HepG2 (cell line): ENCODE measurements around the gene DISP2. TPM values are rescaled to one million over a fixed set of nuclear protein-coding genes. Genes with fewer than 3 reads are reported as not detected.

Source experiments
- ATAC-seq: fragments of 200-7000 bp; cut with Tn5 transposase; 3 replicates; pipeline ENCODE4 v1.9.1; 2020; ENCODE audit warnings: mild to moderate bottlenecking, moderate library complexity
- BruUV-seq: library from RNA; stranded (reverse); fragments of 400-500 nt; replicated peaks from 2 replicates; lab custom pipeline; 2021; lab: Mats Ljungman, UMichigan
- CTCF ChIA-PET: fragments of 300-600 bp; formaldehyde crosslinking; extraction: SDS; loops from one replicate; lab custom pipeline; 2021; ENCODE audit warnings: low total read pairs, inconsistent platforms, low intra/inter-chr PET ratio; lab: Yijun Ruan, JAX
- POLR2A ChIA-PET: fragments of 350-600 bp; sonication (Branson Sonifier 250); formaldehyde crosslinking; loops from one replicate; lab custom pipeline; 2020; ENCODE audit warnings: antibody characterized with exemption, inconsistent platforms; lab: Yijun Ruan, JAX
- DNase-seq: peaks from one replicate; pipeline ENCODE4 v3.0.0-alpha.2; 2015; ENCODE audit warnings: low spot score
- FAIRE-seq: peaks from 3 replicates; lab custom pipeline; 2011; peaks lifted over from hg19 to GRCh38; lab: Jason Lieb, UNC
- H2AFZ ChIP-seq: one replicate; pipeline ENCODE4 v1.6.1; 2011; ENCODE audit warnings: low read length, inconsistent platforms
- H3K27ac ChIP-seq: fragments of 300-600 bp; 3 replicates; pipeline ENCODE4 v1.8.0; 2011; ENCODE audit warnings: mixed run types, mild to moderate bottlenecking, mixed read lengths, low read length, inconsistent platforms; ENCODE audit not compliant: insufficient read depth; ENCODE audit errors: extremely low read length
- H3K27me3 ChIP-seq, 2 experiments: fragments of 200-600 bp in 1 of 2; 2 replicates in 1 of 2; 3 replicates in 1 of 2; pipeline versions ENCODE4 v1.6.0 to v1.8.0; 2011; ENCODE audit warnings: low read length in 2 of 2, mild to moderate bottlenecking in 2 of 2, moderate library complexity in 2 of 2, inconsistent platforms in 1 of 2; ENCODE audit not compliant: insufficient read depth in 2 of 2, control insufficient read depth in 1 of 2
- H3K36me3 ChIP-seq, 2 experiments: fragments of 200-600 bp in 1 of 2; replicated peaks in 1 of 2; 2 replicates in 1 of 2; 3 replicates in 1 of 2; pipeline versions ENCODE4 v1.5.1 to v1.8.0; 2011; ENCODE audit warnings: low read length in 2 of 2, inconsistent platforms in 1 of 2; ENCODE audit not compliant: insufficient read depth in 2 of 2, control insufficient read depth in 1 of 2
- H3K4me1 ChIP-seq: 2 replicates; pipeline ENCODE4 v1.5.1; 2012; ENCODE audit warnings: low read length, inconsistent platforms; ENCODE audit not compliant: insufficient read depth
- H3K4me2 ChIP-seq: 2 replicates; pipeline ENCODE4 v1.6.0; 2011; ENCODE audit warnings: low read depth, low read length, inconsistent platforms
- H3K4me3 ChIP-seq, 3 experiments: fragments of 200-600 bp in 1 of 3; sonication (generic), shearing (Covaris generic) in 1 of 3; replicated peaks in 1 of 3; 2 replicates each; pipeline ENCODE4 v1.5.1; 2011 to 2016; ENCODE audit warnings: low read length in 3 of 3, inconsistent platforms in 2 of 3, low read depth in 2 of 3, mild to moderate bottlenecking in 2 of 3, control low read depth in 1 of 3, mixed read lengths in 1 of 3; ENCODE audit not compliant: insufficient read depth in 1 of 3
- H3K79me2 ChIP-seq: one replicate; pipeline ENCODE4 v1.6.1; 2011; ENCODE audit warnings: low read length, inconsistent platforms; ENCODE audit not compliant: insufficient read depth
- H3K9ac ChIP-seq: 2 replicates; pipeline ENCODE4 v1.6.0; 2011; ENCODE audit warnings: mild to moderate bottlenecking, low read depth, low read length, inconsistent platforms; ENCODE audit not compliant: insufficient read depth
- H3K9me3 ChIP-seq: 2 replicates; pipeline ENCODE4 v1.5.1; 2012; ENCODE audit warnings: mild to moderate bottlenecking, low read length
- H4K20me1 ChIP-seq: 2 replicates; pipeline ENCODE4 v1.6.0; 2011; ENCODE audit warnings: inconsistent platforms, mild to moderate bottlenecking, low read length, moderate library complexity; ENCODE audit not compliant: insufficient read depth
- KDM5A ChIP-seq: fragments of 200-600 bp; sonication (generic); IDR thresholded peaks from 2 replicates; pipeline ENCODE4 v1.7.0; 2018; ENCODE audit warnings: antibody characterized with exemption, mild to moderate bottlenecking, low read length, borderline replicate concordance
- MLX ChIP-seq: IDR thresholded peaks from 2 replicates; pipeline ENCODE4 v1.6.1; 2016
- RAD21 ChIP-seq: fragments of 450-650 bp; formaldehyde crosslinking; IDR thresholded peaks from 2 replicates; pipeline ENCODE4 v1.5.0; 2020; ENCODE audit warnings: mild to moderate bottlenecking
- RFX5 ChIP-seq: IDR thresholded peaks from 2 replicates; pipeline ENCODE4 v1.6.1; 2011; ENCODE audit warnings: low read depth, low read length, improper control_type of control experiment
- ZMYM3 ChIP-seq: sonication (generic); formaldehyde crosslinking; IDR thresholded peaks from 2 replicates; pipeline ENCODE4 v1.5.1; 2020; ENCODE audit warnings: mild to moderate bottlenecking, missing genetic modification reagents
- ZNF232 ChIP-seq: sonication (generic); formaldehyde crosslinking; IDR thresholded peaks from 2 replicates; pipeline ENCODE4 v1.4.0; 2020; ENCODE audit warnings: missing genetic modification reagents, borderline replicate concordance
- ZNF883 ChIP-seq: sonication (generic); formaldehyde crosslinking; IDR thresholded peaks from 2 replicates; pipeline ENCODE4 v1.5.1; 2020; ENCODE audit warnings: mild to moderate bottlenecking, missing genetic modification reagents; ENCODE audit errors: not compliant biosample characterization
- WGBS: methylation state at CpG from one replicate; pipeline ENCODE4 v1.1.6; 2017; ENCODE audit warnings: low lambda C conversion rate; 5-methylcytosine and 5-hydroxymethylcytosine counted together
- in situ Hi-C: cut with HindIII; loops from 2 replicates; pipeline ENCODE4 v1.10.0; 2017; ENCODE audit warnings: low pct_unique_long_range_greater_than_20kb; ENCODE audit not compliant: extremely low pct_ligation_motif_present
- intact Hi-C: fragments of 100-400 bp; cut with micrococcal nuclease; formaldehyde crosslinking; loops from one replicate; pipeline ENCODE4 v1.10.0; 2022; ENCODE audit not compliant: unreplicated experiment
- polyA plus RNA-seq, 8 experiments: library from polyadenylated mRNA; depleted of rRNA in 3 of 8; stranded (reverse) in 7 of 8; unstranded in 1 of 8; fragments of >200 nt; fragmentation: Illumina TruSeq in 4 of 8; extraction: Trizol in 4 of 8; gene quantifications; 2 replicates each; pipeline versions ENCODE4 v1.2.1 to v1.2.3, GENCODE V29; 2011 to 2016; ENCODE audit warnings: low read depth in 4 of 8, missing spikeins in 1 of 8, mixed read lengths in 1 of 8; ENCODE audit not compliant: insufficient read depth in 1 of 8
- total RNA-seq, 5 experiments: library from RNA; depleted of rRNA; stranded (reverse); fragments of >200 nt; fragmentation: Illumina TruSeq; extraction: Trizol; gene quantifications; 2 replicates each; pipeline ENCODE4 v1.2.3, GENCODE V29; 2016; ENCODE audit warnings: low read depth in 1 of 5
- TF ChIP-seq, protein P1 (sequence below): sonication (generic); formaldehyde crosslinking; IDR thresholded peaks from 2 replicates; pipeline ENCODE4 v1.4.0; 2020; ENCODE audit warnings: missing genetic modification reagents

Gene DISP2
- total and polyA plus RNA-seq, 2 of the 13 experiments (the other 11 are each of a cell fraction or from before 2014, with no cell fraction given), result 0.09 to 0.32 TPM

DNA sequence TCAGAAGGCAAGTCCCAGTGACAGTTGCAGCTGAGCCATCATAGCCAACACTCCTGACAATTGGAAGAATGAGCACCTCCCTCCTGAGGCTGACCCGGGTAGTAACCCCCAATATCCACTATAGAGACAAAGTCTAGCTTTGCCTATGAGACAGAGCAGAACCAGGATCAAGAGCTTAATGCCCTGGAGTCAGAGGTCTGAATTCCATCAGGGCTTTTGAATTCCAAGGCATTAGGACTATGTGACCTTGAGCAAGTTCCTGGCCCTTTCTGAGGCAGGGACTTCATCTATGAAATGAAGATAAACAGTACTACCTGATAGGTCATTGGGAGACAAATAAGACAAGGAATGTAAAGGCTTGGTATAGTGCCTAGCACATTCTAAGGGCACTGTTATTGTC, 37.6 kb upstream of the DISP2 start:
- no TSS peak for BruUV-seq
- Histone ChIP-seq H3K4me1 (peaks cover 40% of the 10 kb centered on the region), H3K27me3 (peaks cover under 1 to 11% of the 10 kb centered on the region in 2 experiments; a peak in 2 of 5 replicates), H3K27ac (no peak overlapping the region), H3K4me2 (no peak overlapping the region), H3K9me3 (no peaks in the 10 kb centered on the region), H3K36me3 (no peaks in the 10 kb centered on the region), H2AFZ (no peak overlapping the region), H3K9ac (no peak overlapping the region), H3K79me2 (no peaks in the 10 kb centered on the region), H4K20me1 (no peaks in the 10 kb centered on the region), H3K4me3 (no peak overlapping the region)
- ChIA-PET CTCF (interaction anchor here (1.1 to 4.6 kb wide), 4 partner anchors 18 to 101 kb away, joined by 5 to 19 read pairs (median 10); partner anchors contain the start of gene CCDC9B), POLR2A (no interaction called here)
- intact Hi-C loops (loop anchor here (5.0 kb wide), 1 partner anchor 102 kb away; no protein-coding TSS in a partner anchor), in situ Hi-C loops (no loop called here)
- TF ChIP-seq ZNF883, result no peak
- TF ChIP-seq ZNF232 (CRISPR knock-in tag), result no peak
- TF ChIP-seq RFX5, result no peak
- no peak for TF ChIP-seq ZMYM3 (CRISPR knock-in tag)
- TF ChIP-seq MLX, result no peak
- TF ChIP-seq, protein P1, sequence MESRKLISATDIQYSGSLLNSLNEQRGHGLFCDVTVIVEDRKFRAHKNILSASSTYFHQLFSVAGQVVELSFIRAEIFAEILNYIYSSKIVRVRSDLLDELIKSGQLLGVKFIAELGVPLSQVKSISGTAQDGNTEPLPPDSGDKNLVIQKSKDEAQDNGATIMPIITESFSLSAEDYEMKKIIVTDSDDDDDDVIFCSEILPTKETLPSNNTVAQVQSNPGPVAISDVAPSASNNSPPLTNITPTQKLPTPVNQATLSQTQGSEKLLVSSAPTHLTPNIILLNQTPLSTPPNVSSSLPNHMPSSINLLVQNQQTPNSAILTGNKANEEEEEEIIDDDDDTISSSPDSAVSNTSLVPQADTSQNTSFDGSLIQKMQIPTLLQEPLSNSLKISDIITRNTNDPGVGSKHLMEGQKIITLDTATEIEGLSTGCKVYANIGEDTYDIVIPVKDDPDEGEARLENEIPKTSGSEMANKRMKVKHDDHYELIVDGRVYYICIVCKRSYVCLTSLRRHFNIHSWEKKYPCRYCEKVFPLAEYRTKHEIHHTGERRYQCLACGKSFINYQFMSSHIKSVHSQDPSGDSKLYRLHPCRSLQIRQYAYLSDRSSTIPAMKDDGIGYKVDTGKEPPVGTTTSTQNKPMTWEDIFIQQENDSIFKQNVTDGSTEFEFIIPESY, result no peak
- no peak for TF ChIP-seq RAD21 (CRISPR knock-in tag)
- TF ChIP-seq KDM5A, result no peak
- no peak for FAIRE-seq
- DNase-seq, result peak; percentile 29
- ATAC-seq, result no peak
- WGBS, result no CpG with 5 or more reads among the region's 1 CpG
